ENCODE results near the gene POLRMT. TPM values are rescaled to one million over a fixed set of nuclear protein-coding genes. Genes with fewer than 3 reads are reported as not detected.
"Not testable (repeated sequence)": the region's sequence is repeated elsewhere in the genome, so short reads cannot be mapped to it uniquely, and the experiment has no call there.

The POLRMT gene
- total RNA-seq, 1 experiment from 2014 or later, result 33.2 TPM

- no peak overlapping the region for H3K4me3 ChIP-seq
- H3K27me3 ChIP-seq, result peaks cover 5% of the 10 kb centered on the region
- no peaks in the 10 kb centered on the region for H3K36me3 ChIP-seq
- no peak for DNase-seq
- no peaks in the 10 kb centered on the region for H3K9me3 ChIP-seq
These were observed 37.7 kb downstream of the POLRMT start for GRCh38 chr19:595326-596262.

GRCh38 chr19:594265-594870 lies 39.0 kb downstream of the POLRMT start:
- H3K27me3 ChIP-seq, result peaks cover 5% of the 10 kb centered on the region
- H3K36me3 ChIP-seq, result no peaks in the 10 kb centered on the region
- H3K9me3 ChIP-seq, result no peaks in the 10 kb centered on the region
- DNase-seq, result no peak
- H3K4me3 ChIP-seq, result no peak overlapping the region

GRCh38 chr19:593505-593904 lies 39.8 kb downstream of the POLRMT start:
- no peaks in the 10 kb centered on the region for H3K9me3 ChIP-seq
- no peaks in the 10 kb centered on the region for H3K36me3 ChIP-seq
- H3K27me3 ChIP-seq, result peaks cover 5% of the 10 kb centered on the region
- H3K4me3 ChIP-seq, result no peak overlapping the region
- no peak for DNase-seq

DNA sequence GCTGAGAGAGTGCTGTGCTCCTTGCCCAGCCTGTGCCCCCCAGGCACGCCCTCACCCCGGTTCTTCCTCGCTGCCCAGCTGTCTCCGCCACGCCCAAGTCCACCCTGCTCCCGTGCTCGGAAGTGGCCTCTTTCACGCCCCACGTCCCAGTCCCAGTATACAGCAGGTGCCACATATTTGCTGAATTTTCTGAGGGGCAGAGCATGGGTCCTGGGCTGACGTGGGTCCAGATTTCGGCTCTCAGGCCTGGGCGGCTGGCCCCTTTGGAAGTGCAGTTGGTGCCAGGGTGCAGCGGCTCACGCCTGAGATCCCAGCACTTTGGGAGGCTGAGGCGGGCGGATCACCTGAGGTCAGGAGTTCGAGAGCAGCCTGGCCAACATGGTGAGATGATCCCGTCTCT lies 40.3 kb downstream of the POLRMT start:
- H3K9me3 ChIP-seq, result no peaks in the 10 kb centered on the region
- peaks cover 5% of the 10 kb centered on the region for H3K27me3 ChIP-seq
- H3K4me3 ChIP-seq, result no peak overlapping the region
- no peaks in the 10 kb centered on the region for H3K36me3 ChIP-seq
- no peak for DNase-seq

GRCh38 chr19:592101-592500 lies 41.2 kb downstream of the POLRMT start:
- no peak for DNase-seq
- H3K4me3 ChIP-seq, result no peak overlapping the region
- no peaks in the 10 kb centered on the region for H3K36me3 ChIP-seq
- peaks cover 5% of the 10 kb centered on the region for H3K27me3 ChIP-seq
- no peaks in the 10 kb centered on the region for H3K9me3 ChIP-seq

GRCh38 chr19:591099-591958 lies 42.0 kb downstream of the POLRMT start:
- Histone ChIP-seq H3K36me3 (no peaks in the 10 kb centered on the region), H3K9me3 (no peaks in the 10 kb centered on the region), H3K4me3 (no peak overlapping the region), H3K27me3 (peaks cover 5% of the 10 kb centered on the region)
- no peak for DNase-seq

DNA sequence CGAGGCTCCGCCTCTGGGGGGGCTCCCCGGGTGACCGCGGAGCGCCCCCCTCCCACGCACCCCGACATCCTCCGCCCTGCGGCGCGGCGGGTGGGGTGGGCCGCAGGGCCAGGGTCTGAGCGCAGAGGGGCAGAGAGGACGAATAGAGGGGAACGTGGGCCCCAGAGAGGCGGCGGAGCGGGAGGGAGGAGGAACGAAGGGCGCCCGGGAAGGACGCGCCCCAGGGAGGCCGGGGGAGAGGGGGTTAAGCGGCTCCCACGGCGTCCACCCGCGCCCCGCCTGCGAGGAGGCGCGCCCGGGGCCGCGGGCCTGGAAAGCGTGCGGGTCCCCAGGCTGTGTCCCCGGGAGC lies 42.6 kb downstream of the POLRMT start:
- Histone ChIP-seq H3K36me3 (no peaks in the 10 kb centered on the region), H3K27me3 (peaks cover 5% of the 10 kb centered on the region), H3K4me3 (no peak overlapping the region), H3K9me3 (no peaks in the 10 kb centered on the region)
- no peak for DNase-seq

DNA sequence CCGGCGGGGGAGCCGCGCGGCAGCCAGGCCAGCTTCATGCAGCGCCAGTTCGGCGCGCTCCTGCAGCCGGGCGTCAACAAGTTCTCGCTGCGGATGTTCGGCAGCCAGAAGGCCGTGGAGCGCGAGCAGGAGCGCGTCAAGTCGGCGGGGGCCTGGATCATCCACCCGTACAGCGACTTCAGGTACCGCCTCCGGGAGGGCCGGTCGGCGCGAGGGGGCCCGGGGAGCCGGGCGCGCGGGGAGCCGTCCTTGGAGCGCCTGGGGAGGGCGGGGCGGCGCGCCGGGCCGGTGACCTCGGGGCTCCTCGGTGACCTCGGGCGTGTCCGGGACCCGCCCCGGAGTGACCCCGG lies 43.0 kb downstream of the POLRMT start:
- no peak overlapping the region for H3K4me3 ChIP-seq
- H3K36me3 ChIP-seq, result no peaks in the 10 kb centered on the region
- H3K27me3 ChIP-seq, result peaks cover 5% of the 10 kb centered on the region
- DNase-seq, result peak; percentile 42
- H3K9me3 ChIP-seq, result no peaks in the 10 kb centered on the region

DNA sequence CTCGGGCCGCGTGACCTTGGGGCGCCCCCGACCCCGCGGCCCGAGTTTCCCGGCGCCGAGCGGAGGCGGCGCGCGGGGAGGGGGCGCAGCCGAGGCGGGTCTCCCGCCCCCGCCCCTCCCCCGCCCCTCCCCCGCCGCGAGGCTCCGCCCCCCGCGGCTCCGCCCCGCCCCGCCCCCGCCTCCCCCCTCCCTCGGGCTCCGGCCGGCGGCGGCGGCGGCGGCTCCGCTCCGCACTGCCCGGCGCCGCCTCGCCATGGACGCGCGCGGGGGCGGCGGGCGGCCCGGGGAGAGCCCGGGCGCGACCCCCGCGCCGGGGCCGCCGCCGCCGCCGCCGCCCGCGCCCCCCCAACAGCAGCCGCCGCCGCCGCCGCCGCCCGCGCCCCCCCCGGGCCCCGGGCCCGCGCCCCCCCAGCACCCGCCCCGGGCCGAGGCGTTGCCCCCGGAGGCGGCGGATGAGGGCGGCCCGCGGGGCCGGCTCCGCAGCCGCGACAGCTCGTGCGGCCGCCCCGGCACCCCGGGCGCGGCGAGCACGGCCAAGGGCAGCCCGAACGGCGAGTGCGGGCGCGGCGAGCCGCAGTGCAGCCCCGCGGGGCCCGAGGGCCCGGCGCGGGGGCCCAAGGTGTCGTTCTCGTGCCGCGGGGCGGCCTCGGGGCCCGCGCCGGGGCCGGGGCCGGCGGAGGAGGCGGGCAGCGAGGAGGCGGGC lies 43.5 kb downstream of the POLRMT start, which contains the start of gene HCN2:
TSS of gene HCN2 (plus strand) at position 189 of the 703 bp plus-strand sequence. CDS start at position 254, 65 bp downstream.
- Histone ChIP-seq H3K27me3 (peaks cover 5% of the 10 kb centered on the region), H3K4me3 (no peak within 1 kb of the TSS), H3K9me3 (no peaks in the 10 kb centered on the region), H3K36me3 (no peaks in the 10 kb centered on the region)
- no peak for DNase-seq

- H3K27me3 ChIP-seq, result peaks cover 5% of the 10 kb centered on the region
- no peak for DNase-seq
- no peaks in the 10 kb centered on the region for H3K36me3 ChIP-seq
- no peak overlapping the region for H3K4me3 ChIP-seq
- H3K9me3 ChIP-seq, result no peaks in the 10 kb centered on the region
These were observed 44.3 kb downstream of the POLRMT start for GRCh38 chr19:588741-589692.

DNA sequence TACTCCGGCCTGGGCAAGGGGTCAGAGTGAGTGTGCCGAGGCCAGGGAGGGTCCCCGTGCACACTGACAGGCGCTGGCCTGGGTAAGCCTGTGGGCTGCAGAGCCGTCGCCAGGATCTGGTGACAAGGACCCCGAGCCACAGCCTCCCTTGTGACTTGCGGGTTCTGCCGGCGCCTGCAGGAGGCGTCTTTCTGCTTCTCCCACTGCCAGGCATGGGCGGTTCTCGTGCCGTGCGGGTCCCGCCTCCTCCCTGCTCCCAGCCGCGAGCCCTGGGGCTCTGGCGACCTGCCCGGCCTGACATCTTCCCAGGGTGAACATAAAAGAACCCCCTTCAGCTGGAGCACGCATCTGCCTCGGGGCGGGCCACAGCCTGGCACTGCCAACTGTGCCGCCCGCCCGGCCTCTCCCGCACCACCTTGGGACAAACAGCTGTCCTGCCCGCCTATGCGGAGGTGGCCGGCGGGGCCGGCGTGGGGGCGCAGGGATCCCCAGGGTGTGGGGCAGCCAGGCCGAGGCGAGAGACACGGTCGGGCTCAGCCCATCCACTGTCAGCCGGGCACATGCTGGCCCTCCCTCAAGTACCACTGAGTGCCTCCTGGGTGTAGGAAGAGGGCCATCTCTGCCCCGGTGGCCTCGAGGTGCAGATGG lies 45.1 kb downstream of the POLRMT start:
- Histone ChIP-seq H3K9me3 (no peaks in the 10 kb centered on the region), H3K36me3 (no peaks in the 10 kb centered on the region), H3K27me3 (peaks cover 5% of the 10 kb centered on the region), H3K4me3 (no peak overlapping the region)
- DNase-seq, result peak; percentile 73

GRCh38 chr19:585551-586110 lies 47.7 kb downstream of the POLRMT start:
- no peaks in the 10 kb centered on the region; the same call in 1 of the 2 replicates for H3K27me3 ChIP-seq
- H3K9me3 ChIP-seq, result no peaks in the 10 kb centered on the region
- no peak for DNase-seq
- H3K36me3 ChIP-seq, result peaks cover 4% of the 10 kb centered on the region; the same call in 1 of the 2 replicates
- no peak overlapping the region for H3K4me3 ChIP-seq

GRCh38 chr19:585146-585545 lies 48.2 kb downstream of the POLRMT start:
- not testable (repeated sequence) for H3K9me3 ChIP-seq, H3K27me3 ChIP-seq, H3K4me3 ChIP-seq, H3K36me3 ChIP-seq, DNase-seq

DNA sequence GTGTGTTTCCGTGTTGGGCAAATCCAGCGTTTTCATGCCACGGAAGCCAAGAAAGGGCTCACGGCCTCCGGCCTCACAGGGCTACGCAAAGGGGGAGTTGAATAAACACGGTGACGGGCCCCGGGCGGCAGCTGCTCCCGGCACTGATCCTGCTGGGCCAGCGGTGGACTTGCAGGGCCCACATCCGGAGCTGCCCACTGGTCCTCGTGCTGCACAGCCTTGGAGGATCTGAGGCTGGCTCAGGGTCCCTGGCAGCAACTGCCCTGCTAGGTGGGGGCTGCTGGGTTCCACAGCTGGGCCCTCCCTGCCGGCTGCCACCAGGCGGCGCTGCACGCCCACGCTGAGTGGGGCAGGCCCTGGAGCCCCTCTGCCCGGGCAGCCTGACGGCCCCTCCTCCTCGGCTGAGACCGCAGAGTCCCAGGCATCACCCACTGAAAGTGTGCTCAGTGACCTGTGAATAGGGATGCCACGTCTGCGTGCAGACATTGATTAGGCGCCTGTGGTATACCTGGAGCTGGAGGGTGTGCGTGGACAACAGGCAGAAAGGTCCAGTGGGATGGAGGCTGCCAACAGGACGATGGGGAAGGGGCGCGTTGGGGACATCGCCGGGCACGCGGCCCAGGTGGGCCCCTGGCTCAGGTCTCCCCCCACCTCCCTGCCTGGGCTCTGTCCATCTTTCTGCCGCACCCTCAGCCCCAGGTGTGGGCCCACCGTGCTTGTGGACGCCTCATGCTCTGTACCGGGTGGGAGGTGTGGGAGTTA lies 48.9 kb downstream of the POLRMT start:
- peaks cover 4% of the 10 kb centered on the region for H3K36me3 ChIP-seq
- no peaks in the 10 kb centered on the region for H3K27me3 ChIP-seq
- DNase-seq, result peak; percentile 33
- no peaks in the 10 kb centered on the region for H3K9me3 ChIP-seq
- no peak overlapping the region for H3K4me3 ChIP-seq

Data from MG63 (cell line).